D341Med (cell line): ENCODE measurements around the gene PEX3.

ENCODE experiments used
- DNase-seq: peaks from one replicate; pipeline ENCODE4 v3.0.0; 2012; ENCODE audit warnings: low spot score

PEX3 gene, protein sequence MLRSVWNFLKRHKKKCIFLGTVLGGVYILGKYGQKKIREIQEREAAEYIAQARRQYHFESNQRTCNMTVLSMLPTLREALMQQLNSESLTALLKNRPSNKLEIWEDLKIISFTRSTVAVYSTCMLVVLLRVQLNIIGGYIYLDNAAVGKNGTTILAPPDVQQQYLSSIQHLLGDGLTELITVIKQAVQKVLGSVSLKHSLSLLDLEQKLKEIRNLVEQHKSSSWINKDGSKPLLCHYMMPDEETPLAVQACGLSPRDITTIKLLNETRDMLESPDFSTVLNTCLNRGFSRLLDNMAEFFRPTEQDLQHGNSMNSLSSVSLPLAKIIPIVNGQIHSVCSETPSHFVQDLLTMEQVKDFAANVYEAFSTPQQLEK

DNA sequence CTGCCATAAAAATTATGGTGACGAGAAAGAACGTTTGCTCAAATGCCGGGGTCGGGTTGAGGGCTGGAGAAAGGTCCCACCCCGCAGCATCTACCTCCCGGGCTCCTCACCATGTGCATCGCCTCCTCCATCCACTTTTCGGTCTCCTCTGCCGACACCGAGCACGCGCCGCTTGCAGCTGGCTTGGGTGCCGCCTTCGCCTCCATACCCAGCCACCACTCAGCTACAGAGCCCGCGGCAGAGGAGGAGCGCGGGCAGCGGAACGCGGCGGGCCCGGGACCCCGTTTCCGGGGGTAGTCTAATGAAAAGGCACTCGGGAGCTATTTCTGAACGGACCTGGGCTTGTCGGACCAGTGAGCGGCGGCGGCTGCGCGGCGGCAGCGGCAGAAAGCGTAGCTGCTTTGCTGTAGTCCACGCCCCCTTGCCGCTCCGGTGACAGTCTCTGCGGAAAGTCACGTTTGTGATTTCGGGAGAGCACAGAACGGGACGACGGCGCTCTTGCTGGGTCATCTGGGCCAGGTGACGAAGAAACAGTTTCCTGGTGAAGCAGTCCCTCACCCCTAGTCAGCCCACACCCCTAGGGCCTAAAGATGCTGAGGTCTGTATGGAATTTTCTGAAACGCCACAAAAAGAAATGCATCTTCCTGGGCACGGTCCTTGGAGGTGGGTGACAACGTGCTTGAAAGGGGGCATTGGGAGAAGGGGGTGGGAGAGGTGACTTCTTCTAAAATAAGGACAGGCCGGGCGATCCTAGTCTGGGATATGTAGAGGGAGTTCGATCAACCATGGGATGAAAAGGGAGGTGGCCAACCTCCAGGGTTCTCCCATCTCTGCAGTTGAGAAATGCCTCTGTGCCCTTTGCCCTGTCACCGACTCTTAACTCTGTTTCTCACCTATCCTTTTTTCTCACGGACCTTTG is at the start of gene PEX3, which contains the start of gene ADAT2:
Gene PEX3 (plus strand): TSS at position 353 of the 919 bp plus-strand sequence. CDS start 238 bp downstream, at position 591.
Gene ADAT2 (minus strand): TSS at position 243 of the 919 bp plus-strand sequence. CDS start 37 bp downstream, at position 206.
- peak; percentile 94 for DNase-seq

DNA sequence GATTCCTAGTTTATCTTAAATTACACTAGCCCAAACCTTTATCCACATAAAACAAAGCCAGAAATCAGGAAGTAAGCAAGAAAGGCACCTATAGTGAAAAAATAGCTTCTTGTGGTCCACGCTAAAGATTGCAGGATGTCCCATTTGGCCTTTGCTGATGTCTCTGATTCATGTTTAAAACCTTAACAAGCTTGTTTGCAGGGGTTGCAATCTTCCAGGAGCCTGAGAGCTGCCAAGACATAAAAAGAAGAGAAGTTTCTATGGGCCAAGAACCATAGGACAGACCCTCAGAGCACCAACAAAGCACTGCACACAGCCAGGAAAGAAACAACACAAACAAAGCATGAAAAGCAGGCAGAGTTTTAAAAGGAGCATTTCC is 49.5 kb upstream of the PEX3 start:
- no peak for DNase-seq

DNA sequence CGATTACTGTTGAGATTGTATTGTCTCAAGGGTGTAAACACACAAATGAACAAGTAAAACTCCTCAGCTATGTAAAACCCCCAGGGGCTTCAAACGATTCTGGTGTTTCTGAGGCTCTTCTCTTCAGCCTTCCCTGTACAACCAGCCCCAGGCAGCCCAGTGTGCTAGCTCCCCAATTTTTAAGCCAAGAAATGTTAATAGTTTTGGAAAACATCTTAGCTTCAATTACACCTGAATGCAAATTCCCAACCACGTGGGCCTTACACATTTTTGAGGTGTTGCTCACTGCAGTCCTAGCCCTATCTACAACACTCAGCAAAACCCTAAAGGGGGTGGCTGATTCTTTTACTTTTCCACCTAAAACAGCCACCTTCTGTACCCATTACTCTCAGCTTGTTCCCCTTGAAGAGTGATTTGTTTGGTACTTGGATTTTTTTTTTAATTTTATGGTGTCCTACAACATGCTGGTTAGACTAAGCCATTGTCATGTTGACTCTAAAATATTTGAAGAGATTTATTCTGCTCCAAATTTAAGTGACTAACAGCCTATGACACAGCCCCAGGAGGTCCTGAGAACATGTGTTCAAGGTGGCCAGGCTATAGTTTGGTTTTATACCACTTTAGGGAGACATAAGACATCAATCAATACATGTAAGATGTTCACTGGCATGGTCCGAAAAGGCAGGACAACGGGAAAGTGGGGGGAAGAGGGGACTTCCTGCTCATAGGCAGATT is 48.8 kb upstream of the PEX3 start:
- no peak for DNase-seq

DNA sequence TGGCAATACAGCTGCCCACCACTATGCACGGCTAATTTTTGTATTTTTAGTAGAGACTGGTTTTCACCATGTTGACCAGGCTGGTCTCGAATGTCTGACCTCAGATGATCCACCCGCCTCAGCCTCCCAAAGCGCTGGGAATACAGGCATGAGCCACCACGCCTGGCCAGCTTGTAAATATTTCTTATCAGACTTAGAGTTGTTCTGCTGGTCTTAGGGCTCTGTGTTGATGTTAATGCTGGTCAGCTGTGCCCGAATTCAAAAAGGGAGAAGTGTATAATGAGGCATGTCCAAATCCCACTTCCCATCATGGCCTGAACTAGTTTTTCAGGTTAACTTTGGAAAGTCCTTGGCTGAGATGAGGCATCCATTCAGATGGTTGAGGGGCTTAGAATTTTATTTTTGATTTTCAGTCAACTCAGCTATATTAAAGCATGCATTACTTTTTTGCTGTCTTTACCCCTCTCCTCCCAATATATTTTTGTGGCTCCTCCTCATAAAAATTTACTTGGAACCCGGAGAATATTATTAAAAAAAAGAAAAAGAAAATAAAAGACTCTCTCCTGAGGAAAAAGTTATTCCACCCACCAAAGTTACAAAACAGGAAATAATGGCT is 47.8 kb upstream of the PEX3 start:
- no peak for DNase-seq

DNA sequence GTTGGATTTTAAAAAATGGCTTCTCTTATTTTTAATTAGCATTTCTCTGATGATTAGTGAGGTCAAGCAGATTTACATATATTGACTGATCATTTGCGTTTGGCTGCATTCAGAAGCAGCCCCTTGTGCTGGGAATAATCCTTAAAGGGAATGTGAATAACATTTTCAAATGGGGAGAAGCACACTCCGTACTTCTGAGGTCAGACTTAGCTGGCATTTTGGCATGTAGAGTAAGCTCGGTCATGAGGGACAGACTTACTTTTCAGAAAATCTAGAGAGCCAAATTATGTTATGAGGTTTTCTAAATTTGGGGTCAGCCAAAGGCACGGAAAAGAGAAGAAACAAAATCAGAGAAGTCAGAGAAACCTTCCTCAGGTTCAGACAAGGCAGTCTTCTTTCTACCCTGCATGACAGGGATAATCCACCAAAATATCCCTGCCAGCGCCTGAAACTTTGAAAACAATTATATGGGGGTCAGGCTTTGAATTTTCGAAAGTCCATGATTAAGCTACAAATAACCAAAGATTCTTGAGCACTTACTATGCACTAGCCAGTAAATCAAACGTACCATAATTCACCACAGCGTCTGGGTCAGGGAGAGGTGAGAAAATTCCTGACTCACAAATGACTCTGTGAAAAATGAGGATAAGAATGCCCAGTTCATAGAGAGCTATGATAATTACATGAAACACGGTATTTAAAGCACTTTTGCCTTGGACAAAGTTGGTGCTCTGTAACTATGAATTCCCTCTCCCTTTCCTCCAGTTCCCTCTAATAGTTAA is 45.0 kb upstream of the PEX3 start:
- no peak for DNase-seq

DNA sequence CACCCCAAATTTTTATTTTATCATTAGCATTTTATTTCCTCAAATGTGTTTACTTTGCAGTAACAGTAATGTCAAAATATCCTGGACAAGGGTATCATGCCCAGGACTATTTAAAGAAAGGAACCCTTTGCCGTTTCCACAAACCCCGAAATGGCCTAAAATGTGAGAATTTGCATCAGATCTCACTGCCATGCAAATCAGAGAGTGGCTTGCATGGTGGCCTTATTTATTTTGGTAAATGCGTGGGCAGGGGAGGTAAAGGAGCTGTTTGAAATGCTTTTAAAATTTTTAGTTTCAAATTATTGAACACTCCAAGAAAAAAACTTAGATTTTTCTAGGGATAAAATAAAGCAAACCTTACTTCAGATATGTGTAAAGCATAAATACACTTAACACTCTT is 43.9 kb upstream of the PEX3 start:
- DNase-seq, result no peak

DNA sequence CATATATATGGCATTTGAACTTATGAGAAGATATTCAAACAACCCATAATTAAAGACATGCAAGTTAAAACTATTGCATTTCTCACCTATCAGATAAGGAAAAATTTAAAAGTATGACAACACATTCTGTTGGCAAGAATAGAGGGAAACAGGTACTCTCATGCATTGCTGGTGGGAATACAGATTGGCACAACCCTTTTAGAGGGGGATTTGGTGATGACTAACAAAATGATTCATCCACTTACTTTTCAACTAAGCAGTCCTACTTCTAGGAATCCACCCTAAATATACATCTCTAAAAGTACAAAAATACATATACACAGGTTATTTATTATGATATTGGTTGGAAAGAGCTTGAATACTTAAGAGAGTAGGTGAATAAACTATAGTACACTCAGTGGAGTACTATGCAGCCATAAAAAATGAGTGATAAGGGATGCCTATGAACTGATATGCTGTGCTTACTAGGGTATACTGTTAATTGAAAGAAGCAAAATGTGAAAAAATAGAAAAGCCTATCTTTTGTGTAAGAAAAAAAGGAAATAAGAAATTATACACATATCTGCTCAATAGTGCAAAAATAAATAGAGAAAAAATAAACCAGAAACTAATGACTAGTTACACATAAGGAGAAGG is 42.3 kb upstream of the PEX3 start:
- no peak for DNase-seq

DNA sequence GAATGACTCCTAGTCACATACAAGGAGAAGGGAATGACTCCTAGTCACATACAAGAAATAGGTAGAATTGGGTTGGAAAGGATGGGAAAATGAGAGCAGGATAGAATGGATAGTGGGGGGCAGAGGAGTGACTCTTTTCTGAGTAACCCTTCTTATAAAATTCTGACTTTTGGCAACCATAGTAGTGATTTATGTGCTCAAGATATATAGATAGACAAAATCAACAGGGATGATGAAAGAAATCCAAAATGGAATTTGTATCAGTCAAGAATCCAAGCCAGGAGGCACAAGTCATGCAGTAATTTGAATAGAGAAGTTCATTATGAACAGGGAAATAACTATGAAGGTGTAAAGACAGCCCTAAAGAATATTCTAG is 41.8 kb upstream of the PEX3 start:
- DNase-seq, result no peak

DNA sequence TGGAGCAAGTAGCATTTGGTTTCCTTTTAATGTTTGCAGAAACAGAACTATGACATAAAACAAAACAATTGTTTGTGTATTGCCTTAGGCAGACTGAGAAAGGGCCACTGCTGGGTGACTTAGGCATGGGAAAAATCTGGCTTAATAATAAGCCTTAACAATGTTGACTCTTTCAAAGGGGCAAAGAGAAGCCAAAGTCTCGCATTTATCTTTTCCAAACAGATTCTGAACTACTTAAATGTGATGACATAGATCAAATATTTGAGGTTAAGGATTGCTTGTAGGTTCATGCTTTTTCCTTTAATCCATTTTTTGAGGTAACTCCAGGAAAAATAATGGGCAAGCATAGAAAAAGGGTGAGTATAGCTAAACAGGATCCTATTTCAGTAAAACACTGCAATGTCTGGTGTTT is 39.7 kb upstream of the PEX3 start:
- no peak for DNase-seq

DNA sequence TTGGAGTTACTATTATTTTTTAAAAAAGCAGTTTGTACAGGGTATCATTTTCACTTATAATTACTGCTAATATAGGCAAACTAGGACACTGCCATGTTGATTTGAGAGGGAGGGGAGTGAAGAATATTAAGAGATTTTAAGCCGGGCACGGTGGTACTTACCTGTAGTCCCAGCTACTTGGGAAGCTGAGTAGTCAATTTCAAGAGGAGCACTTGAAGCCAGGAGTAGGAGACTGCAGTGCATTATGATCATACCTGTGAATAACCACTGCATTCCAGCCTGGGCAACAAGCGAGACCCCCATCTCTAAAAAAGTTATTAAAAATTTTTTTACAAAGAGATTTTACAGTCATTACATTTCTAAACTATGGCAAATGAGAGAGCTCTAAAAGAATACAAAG is 35.8 kb upstream of the PEX3 start:
- DNase-seq, result no peak

DNA sequence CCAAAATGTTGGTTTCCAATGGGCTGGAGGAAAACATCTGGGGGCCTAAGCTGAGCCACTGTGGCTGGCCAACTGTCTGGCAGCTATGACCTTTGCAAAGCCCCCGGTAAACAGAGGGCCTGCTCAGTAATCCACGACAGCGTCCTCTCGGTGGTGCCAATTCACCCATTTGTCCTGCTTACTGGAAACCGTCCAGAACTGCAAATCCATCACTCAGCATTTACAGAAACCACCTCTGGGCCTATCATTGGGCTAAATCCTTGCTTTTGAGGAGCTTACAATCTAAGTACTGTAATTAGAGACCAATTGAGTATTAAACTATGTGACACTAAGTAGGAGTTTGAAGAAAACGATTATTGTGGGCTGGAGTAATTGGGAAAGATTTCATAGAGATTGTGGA is 31.1 kb upstream of the PEX3 start:
- DNase-seq, result peak; percentile 50

DNA sequence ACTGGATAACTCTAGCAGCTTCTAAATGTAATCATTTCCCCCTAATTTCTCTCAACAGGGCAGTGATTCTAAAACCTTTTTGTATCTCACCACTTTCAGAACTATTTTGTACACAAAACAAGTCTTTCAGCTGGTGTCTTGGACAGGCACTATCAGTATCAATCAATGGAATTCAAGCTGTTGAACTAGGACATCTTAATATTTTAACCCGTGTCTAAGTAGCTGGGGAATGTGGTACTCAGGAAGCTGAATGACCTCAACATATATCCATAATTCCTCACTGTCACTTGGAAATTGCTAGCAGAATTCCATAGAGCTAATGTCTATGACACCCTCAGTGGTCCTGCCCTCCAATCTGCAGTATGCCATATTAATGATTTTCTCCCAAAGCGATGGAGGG is 24.6 kb upstream of the PEX3 start:
- no peak for DNase-seq

DNA sequence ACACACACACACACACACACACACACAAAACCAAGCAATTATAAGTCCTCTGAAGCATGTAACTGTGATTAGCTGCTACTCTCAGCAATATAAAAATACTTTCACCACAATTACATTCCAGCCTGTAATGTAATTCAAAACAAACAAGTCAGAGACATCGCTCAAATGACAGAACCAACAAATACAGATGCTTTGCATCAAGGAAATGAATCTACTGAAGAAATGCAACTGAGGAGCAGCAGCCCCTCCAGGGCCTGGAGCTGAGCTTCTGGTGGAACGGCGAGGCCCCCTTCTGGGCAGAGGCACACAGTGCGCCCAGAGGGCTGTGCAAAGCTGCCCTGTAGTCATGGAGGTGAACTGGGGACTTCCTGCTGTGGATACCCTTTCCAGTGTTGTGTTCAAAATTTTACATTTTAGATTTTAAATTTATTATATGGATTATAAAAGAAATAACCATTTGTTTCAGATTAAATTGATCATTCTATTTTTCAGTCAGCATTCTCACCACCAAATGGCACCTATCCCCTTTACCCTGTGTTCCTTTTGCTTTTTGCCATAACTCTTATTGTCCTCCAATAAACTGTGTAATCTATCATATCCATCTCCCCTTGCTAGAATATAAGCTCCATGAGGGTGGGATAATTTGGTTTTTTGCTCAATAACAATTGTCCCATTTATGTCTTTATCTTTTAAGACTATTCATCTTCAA is 23.3 kb upstream of the PEX3 start:
- peak; percentile 85 for DNase-seq

DNA sequence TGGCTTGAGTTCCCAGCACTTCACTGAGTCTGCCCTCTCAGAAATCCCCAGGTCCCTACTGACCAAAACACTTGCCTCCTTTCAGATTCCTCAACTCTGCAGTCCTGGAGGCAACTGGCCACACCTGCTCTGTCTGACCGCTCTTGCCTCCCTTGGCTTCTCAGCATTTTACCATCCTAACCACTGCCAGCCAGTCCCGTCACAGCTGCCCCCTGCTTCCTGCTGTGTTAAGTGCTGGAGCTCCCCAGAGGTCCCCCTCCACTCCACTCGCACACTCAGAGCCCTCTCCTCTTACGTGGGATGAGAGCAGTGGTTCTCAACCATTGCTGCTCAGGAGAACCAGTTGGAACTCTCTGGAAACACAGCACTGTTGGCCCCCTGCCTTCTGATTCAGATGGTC is 20.6 kb upstream of the PEX3 start:
- no peak for DNase-seq

DNA sequence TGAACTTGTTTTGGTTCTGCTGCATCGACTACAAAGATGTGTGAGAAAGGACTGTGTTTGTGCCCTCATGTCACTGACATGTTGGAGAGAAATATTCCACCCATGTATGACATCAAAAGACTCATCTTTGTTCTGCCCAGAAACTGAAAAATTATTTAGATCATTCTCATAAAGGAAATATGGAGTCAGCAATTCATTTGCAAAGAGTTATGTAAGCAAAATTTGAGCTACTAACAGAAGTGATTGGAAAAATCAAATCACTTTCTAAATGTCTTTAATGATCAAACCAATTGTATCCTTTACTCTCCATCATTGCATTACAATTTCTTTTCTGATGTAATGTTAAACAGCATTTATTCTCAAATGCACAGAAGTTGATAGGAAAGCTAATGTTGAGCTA is 19.4 kb upstream of the PEX3 start:
- DNase-seq, result no peak

DNA sequence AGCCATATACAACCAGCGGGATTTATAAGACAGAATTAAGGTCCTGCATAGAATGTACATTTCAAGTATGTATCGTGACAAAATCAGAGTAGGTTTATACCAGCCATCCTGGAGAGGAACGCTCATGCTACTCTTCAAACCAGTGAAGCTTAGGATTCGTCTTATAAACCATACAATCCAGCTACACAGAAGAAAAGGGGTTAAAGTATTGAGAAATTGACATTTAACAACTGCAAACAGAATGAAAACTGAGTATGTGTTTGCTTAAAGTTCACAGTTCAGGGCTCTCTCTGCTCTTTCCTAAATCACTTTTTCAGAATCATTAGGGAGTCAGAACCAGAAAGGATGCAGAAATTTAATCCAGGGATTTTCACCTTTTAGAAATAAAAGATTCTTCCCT is 18.0 kb upstream of the PEX3 start:
- DNase-seq, result no peak

DNA sequence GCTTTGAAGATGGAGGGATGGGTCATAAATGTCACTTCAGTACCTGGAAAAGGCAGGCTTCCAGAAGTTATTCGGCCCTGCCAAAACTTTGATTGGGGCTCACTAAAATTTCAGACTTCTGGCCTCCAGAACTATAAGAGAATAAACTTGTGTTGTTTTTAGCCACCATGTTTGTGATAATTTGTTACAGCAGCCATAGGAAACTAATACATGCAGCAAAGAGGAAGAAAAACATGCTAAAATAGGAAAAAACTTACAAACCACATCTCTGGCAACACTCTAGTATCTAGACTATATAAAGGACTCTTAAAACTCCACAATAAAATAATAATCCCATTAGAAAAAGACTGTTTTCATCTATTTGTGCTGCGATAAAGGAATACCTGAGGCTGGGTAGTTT is 9.6 kb upstream of the PEX3 start:
- DNase-seq, result no peak

DNA sequence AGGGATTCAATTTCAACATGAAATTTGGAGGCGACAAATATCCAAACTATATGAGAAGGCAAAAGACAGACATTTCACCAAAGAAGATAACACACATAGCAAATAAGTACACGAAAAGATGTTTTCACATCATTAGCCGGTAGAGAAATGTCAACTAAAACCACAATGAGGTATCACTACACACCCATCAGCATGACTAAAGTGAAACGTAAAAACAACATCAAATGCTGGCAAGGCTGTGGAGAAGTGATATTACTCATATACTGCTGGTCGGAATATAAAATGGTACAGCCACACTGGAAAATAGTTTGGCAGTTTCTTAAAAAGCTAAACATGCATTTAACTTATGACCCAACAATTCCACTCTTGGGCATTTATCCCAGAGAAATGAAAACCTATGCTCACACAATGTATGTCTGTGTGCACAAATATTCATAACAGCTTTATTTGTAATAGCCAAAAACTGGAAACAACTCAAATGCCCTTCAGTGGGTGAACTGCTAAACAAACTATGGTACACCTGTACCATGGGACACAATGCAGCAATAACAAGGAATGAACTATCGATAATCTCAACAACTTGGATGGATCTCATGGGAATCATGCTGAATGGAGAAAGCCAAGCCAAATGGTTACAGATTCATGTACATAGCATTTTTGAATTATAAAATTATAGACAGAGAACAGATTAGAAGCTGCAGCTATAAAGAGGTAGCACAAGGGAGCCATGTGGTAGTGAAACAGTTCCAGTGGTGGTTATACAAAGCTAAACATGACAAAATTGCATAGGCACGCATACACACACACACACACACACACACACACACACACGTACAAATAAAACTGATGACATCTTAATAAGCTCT is 8.7 kb upstream of the PEX3 start:
- no peak for DNase-seq

DNA sequence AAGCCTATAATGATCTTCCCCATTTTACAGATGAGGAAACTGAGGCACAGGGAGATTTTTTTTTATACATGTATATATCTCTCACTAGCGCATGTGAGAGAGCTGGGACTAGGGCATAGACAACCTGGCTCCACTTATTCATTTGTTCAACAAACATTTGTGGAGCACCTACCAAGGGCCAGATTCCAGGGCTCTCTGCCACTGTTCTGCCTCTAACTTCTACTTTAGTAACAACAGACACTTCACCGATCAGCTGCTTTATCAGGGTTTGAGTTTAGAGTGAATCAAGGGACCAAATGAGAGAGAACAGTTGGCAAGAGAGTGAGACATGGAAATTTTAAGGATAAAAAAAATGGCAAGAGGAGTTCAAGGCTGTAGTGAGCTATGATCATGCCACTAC is 7.5 kb upstream of the PEX3 start:
- no peak for DNase-seq
